HL-60 (cell line): Measurements from ENCODE around the gene DDTL.
"Not testable (repeated sequence)": the region's sequence is repeated elsewhere in the genome, so short reads cannot be mapped to it uniquely, and the experiment has no call there.

Experiments used
- GABPA ChIP-seq: IDR thresholded peaks from 2 replicates; pipeline ENCODE4 v1.6.1; 2012; ENCODE audit warnings: low read depth
- POLR2AphosphoS5 ChIP-seq: IDR thresholded peaks from 2 replicates; pipeline ENCODE4 v1.6.1; 2012; ENCODE audit warnings: low read depth
- TF ChIP-seq, protein P1 (sequence below): IDR thresholded peaks from one replicate; pipeline ENCODE4 v1.5.1; 2011; ENCODE audit warnings: low read length, control low read depth, inconsistent platforms; ENCODE audit not compliant: insufficient read depth
- TF ChIP-seq, protein P2 (sequence below): IDR thresholded peaks from 2 replicates; pipeline ENCODE4 v1.6.1; 2012; ENCODE audit warnings: low read depth; ENCODE audit not compliant: insufficient replicate concordance

- TF ChIP-seq, protein P1, sequence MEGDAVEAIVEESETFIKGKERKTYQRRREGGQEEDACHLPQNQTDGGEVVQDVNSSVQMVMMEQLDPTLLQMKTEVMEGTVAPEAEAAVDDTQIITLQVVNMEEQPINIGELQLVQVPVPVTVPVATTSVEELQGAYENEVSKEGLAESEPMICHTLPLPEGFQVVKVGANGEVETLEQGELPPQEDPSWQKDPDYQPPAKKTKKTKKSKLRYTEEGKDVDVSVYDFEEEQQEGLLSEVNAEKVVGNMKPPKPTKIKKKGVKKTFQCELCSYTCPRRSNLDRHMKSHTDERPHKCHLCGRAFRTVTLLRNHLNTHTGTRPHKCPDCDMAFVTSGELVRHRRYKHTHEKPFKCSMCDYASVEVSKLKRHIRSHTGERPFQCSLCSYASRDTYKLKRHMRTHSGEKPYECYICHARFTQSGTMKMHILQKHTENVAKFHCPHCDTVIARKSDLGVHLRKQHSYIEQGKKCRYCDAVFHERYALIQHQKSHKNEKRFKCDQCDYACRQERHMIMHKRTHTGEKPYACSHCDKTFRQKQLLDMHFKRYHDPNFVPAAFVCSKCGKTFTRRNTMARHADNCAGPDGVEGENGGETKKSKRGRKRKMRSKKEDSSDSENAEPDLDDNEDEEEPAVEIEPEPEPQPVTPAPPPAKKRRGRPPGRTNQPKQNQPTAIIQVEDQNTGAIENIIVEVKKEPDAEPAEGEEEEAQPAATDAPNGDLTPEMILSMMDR, result not testable (repeated sequence)
- TF ChIP-seq POLR2AphosphoS5, GABPA: not testable (repeated sequence)
- TF ChIP-seq, protein P2, sequence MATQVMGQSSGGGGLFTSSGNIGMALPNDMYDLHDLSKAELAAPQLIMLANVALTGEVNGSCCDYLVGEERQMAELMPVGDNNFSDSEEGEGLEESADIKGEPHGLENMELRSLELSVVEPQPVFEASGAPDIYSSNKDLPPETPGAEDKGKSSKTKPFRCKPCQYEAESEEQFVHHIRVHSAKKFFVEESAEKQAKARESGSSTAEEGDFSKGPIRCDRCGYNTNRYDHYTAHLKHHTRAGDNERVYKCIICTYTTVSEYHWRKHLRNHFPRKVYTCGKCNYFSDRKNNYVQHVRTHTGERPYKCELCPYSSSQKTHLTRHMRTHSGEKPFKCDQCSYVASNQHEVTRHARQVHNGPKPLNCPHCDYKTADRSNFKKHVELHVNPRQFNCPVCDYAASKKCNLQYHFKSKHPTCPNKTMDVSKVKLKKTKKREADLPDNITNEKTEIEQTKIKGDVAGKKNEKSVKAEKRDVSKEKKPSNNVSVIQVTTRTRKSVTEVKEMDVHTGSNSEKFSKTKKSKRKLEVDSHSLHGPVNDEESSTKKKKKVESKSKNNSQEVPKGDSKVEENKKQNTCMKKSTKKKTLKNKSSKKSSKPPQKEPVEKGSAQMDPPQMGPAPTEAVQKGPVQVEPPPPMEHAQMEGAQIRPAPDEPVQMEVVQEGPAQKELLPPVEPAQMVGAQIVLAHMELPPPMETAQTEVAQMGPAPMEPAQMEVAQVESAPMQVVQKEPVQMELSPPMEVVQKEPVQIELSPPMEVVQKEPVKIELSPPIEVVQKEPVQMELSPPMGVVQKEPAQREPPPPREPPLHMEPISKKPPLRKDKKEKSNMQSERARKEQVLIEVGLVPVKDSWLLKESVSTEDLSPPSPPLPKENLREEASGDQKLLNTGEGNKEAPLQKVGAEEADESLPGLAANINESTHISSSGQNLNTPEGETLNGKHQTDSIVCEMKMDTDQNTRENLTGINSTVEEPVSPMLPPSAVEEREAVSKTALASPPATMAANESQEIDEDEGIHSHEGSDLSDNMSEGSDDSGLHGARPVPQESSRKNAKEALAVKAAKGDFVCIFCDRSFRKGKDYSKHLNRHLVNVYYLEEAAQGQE, result not testable (repeated sequence)
These were observed 16.9 kb upstream of the DDTL start for GRCh38 chr22:23949764-23950163.
